Keratinocyte (primary cell): ENCODE results near the gene VCL. TPM values are rescaled to one million over a fixed set of nuclear protein-coding genes. Genes with fewer than 3 reads are reported as not detected.

ENCODE experiments used
- DNase-seq: peaks from one replicate; pipeline ENCODE4 v3.0.0-alpha.2; 2011; ENCODE audit warnings: low read depth, missing footprints, low spot score
- FAIRE-seq: peaks from 2 replicates; lab custom pipeline; 2011; peaks lifted over from hg19 to GRCh38; lab: Jason Lieb, UNC
- H2AFZ ChIP-seq: 2 replicates; pipeline ENCODE4 v1.6.0; 2012; ENCODE audit warnings: low read length, control low read depth, inconsistent platforms; ENCODE audit not compliant: control insufficient read depth
- H3K27ac ChIP-seq: 2 replicates; pipeline ENCODE4 v1.5.1; 2011; ENCODE audit warnings: low read length; ENCODE audit not compliant: control insufficient read depth, insufficient read depth
- H3K27me3 ChIP-seq: 3 replicates; pipeline ENCODE4 v1.6.0; 2011; ENCODE audit warnings: low read length; ENCODE audit not compliant: control insufficient read depth, insufficient read depth; ENCODE audit errors: extremely low read depth
- H3K36me3 ChIP-seq, 2 experiments: 2 replicates in 1 of 2; 3 replicates in 1 of 2; pipeline ENCODE4 v1.5.1; 2011; ENCODE audit warnings: low read length in 2 of 2, mild to moderate bottlenecking in 1 of 2; ENCODE audit not compliant: control insufficient read depth in 2 of 2, insufficient read depth in 2 of 2; ENCODE audit errors: extremely low read depth in 1 of 2
- H3K4me1 ChIP-seq: 3 replicates; pipeline ENCODE4 v1.5.1; 2011; ENCODE audit warnings: low read length; ENCODE audit not compliant: control insufficient read depth, insufficient read depth; ENCODE audit errors: extremely low read depth
- H3K4me2 ChIP-seq: 3 replicates; pipeline ENCODE4 v1.6.0; 2011; ENCODE audit warnings: low read depth, low read length; ENCODE audit not compliant: control insufficient read depth, insufficient read depth; ENCODE audit errors: extremely low read depth
- H3K4me3 ChIP-seq, 3 experiments: fragments of 200-600 bp in 1 of 3; sonication (generic) in 1 of 3; 2 replicates in 2 of 3; 3 replicates in 1 of 3; pipeline ENCODE4 v1.5.1; 2011 to 2016; ENCODE audit warnings: low read length in 3 of 3, mild to moderate bottlenecking in 3 of 3, control low read depth in 2 of 3, inconsistent platforms in 1 of 3, low read depth in 1 of 3, mixed read lengths in 1 of 3, mixed run types in 1 of 3, moderate library complexity in 1 of 3; ENCODE audit not compliant: control insufficient read depth in 2 of 3, insufficient read depth in 2 of 3; ENCODE audit errors: extremely low read depth in 1 of 3
- H3K79me2 ChIP-seq: 2 replicates; pipeline ENCODE4 v1.6.0; 2012; ENCODE audit warnings: low read length; ENCODE audit not compliant: control insufficient read depth, insufficient read depth
- H3K9ac ChIP-seq: 3 replicates; pipeline ENCODE4 v1.6.0; 2011; ENCODE audit warnings: low read length; ENCODE audit not compliant: control insufficient read depth, insufficient read depth; ENCODE audit errors: extremely low read depth
- H3K9me1 ChIP-seq: 3 replicates; pipeline ENCODE4 v1.6.0; 2011; ENCODE audit warnings: low read length; ENCODE audit not compliant: control insufficient read depth, insufficient read depth; ENCODE audit errors: extremely low read depth
- H3K9me3 ChIP-seq: 2 replicates; pipeline ENCODE4 v1.5.1; 2012; ENCODE audit warnings: low read depth, low read length; ENCODE audit not compliant: control insufficient read depth
- H4K20me1 ChIP-seq: 3 replicates; pipeline ENCODE4 v1.6.0; 2011; ENCODE audit warnings: low read length; ENCODE audit not compliant: control insufficient read depth, insufficient read depth; ENCODE audit errors: extremely low read depth
- CTCF ChIP-seq, 3 experiments: IDR thresholded peaks in 1 of 3; conservative IDR thresholded peaks in 1 of 3; optimal IDR thresholded peaks in 1 of 3; 2 replicates in 2 of 3; 3 replicates in 1 of 3; pipeline versions ENCODE3 to v1.5.1; 2011; ENCODE audit warnings: low read length in 3 of 3, mild to moderate bottlenecking in 3 of 3, moderate library complexity in 2 of 3, control low read depth in 1 of 3, inconsistent platforms in 1 of 3; ENCODE audit not compliant: insufficient read depth in 2 of 3; ENCODE audit errors: extremely low read depth in 1 of 3
- EZH2 ChIP-seq: IDR thresholded peaks from one replicate; pipeline ENCODE4 v1.6.1; 2012; ENCODE audit warnings: inconsistent platforms, mild to moderate bottlenecking, low read length, moderate library complexity
- dilution Hi-C: fragments of 300-500 bp; cut with MboI; formaldehyde crosslinking; loops from one replicate; pipeline ENCODE4 v1.7.0; 2020; ENCODE audit warnings: low sequenced_read_pairs; ENCODE audit not compliant: extremely low pct_ligation_motif_present
- polyA plus RNA-seq, 5 experiments: library from polyadenylated mRNA; depleted of rRNA in 3 of 5; stranded (reverse) in 3 of 5; stranded (forward) in 1 of 5; unstranded in 1 of 5; fragments of >200 nt; gene quantifications; 1 replicate in 1 of 5; 2 replicates in 3 of 5; 3 replicates in 1 of 5; pipeline versions ENCODE4 v1.2.1 to v1.2.3, GENCODE V29; 2011 to 2012; ENCODE audit warnings: missing spikeins in 2 of 5, low read depth in 1 of 5, low replicate concordance in 1 of 5

Gene VCL
- polyA plus RNA-seq, 1 donor (not counting 4 experiments of a cell fraction or from before 2014, with no cell fraction given) = 102 TPM

GRCh38 chr10:73989594-73990150 lies 8.2 kb upstream of the VCL start:
- Histone ChIP-seq H3K27ac (no peak overlapping the region), H3K36me3 (no peaks in the 10 kb centered on the region)
- no peak for FAIRE-seq

GRCh38 chr10:73991203-73991883 lies 6.6 kb upstream of the VCL start:
- H2AFZ ChIP-seq = no peak overlapping the region
- H3K27ac ChIP-seq = no peak overlapping the region
- H3K27me3 ChIP-seq = no peaks in the 10 kb centered on the region
- no peaks in the 10 kb centered on the region for H3K9me3 ChIP-seq
- no peak overlapping the region for H3K4me2 ChIP-seq
- H3K9me1 ChIP-seq = no peaks in the 10 kb centered on the region
- dilution Hi-C loops = no loop called here
- peaks cover 4% of the 10 kb centered on the region for H3K4me1 ChIP-seq
- H4K20me1 ChIP-seq = no peaks in the 10 kb centered on the region
- no peaks in the 10 kb centered on the region for H3K36me3 ChIP-seq
- no peak overlapping the region for H3K4me3 ChIP-seq
- DNase-seq (no peak), FAIRE-seq (no peak)
- H3K9ac ChIP-seq = no peak overlapping the region
- TF ChIP-seq EZH2 (no peak), CTCF (optimal IDR thresholded peaks at IDR 0.05 in 1 of 3, IDR thresholded peaks at IDR 0.05 in 1 of 3, conservative IDR thresholded peaks at IDR 0.05 in 1 of 3; ENCODE audit: extremely low read depth in 1 of 3, insufficient read depth in 2 of 3, low read length in 3 of 3) (no peak)
- no peaks in the 10 kb centered on the region for H3K79me2 ChIP-seq

More at GRCh38 chr10:73989594-73990150, 8.2 kb upstream of the VCL start:
- dilution Hi-C loops = no loop called here
- TF ChIP-seq CTCF (optimal IDR thresholded peaks at IDR 0.05 in 1 of 3, IDR thresholded peaks at IDR 0.05 in 1 of 3, conservative IDR thresholded peaks at IDR 0.05 in 1 of 3; ENCODE audit: extremely low read depth in 1 of 3, insufficient read depth in 2 of 3, low read length in 3 of 3) (no peak), EZH2 (no peak)
- no peak overlapping the region for H3K4me2 ChIP-seq
- no peak overlapping the region for H3K9ac ChIP-seq
- H4K20me1 ChIP-seq = no peaks in the 10 kb centered on the region
- DNase-seq = no peak
- no peak overlapping the region for H2AFZ ChIP-seq
- no peaks in the 10 kb centered on the region for H3K9me3 ChIP-seq
- peaks cover 4% of the 10 kb centered on the region for H3K4me1 ChIP-seq
- H3K9me1 ChIP-seq = no peaks in the 10 kb centered on the region
- no peaks in the 10 kb centered on the region for H3K27me3 ChIP-seq
- H3K79me2 ChIP-seq = no peaks in the 10 kb centered on the region
- no peak overlapping the region for H3K4me3 ChIP-seq
